Neural progenitor cell (in vitro differentiated cells): Measurements from ENCODE around the gene HINFP.

Experiments used
- CTCF ChIP-seq: fragments of 200-600 bp; sonication (generic); IDR thresholded peaks from 2 replicates; pipeline ENCODE4 v1.5.1; 2017; ENCODE audit warnings: antibody characterized with exemption, mild to moderate bottlenecking
- EZH2 ChIP-seq: fragments of 200-600 bp; sonication (generic); IDR thresholded peaks from 2 replicates; pipeline ENCODE4 v1.6.1; 2017; ENCODE audit warnings: antibody characterized with exemption, mild to moderate bottlenecking, moderate library complexity
- EZH2phosphoT487 ChIP-seq: fragments of 200-600 bp; sonication (generic); IDR thresholded peaks from 2 replicates; pipeline ENCODE4 v1.6.1; 2017; ENCODE audit warnings: antibody characterized with exemption

- no peak for TF ChIP-seq CTCF
- TF ChIP-seq EZH2 = no peak
- no peak for TF ChIP-seq EZH2phosphoT487
These were observed 24.2 kb downstream of the HINFP start for GRCh38 chr11:119145551-119145950.
